BLaER1 treated with 17β-estradiol and CSF1 and Interleukin-3, amounts not matched to agents 10 nM and 100 nM (cell line): Measurements from ENCODE around the gene PTPRN2.
A peak's percentile ranks its signal among the peaks of the same experiment; 100 is the strongest.

ENCODE experiments used
- H3K27ac ChIP-seq, 11 experiments: shearing (Covaris generic); formaldehyde crosslinking; 2 replicates each; pipeline ENCODE4 v1.8.1; 2022
- H3K27me3 ChIP-seq, 11 experiments: shearing (Covaris generic); formaldehyde crosslinking; 2 replicates each; pipeline ENCODE4 v1.8.1; 2022
- H3K36me3 ChIP-seq, 11 experiments: shearing (Covaris generic); formaldehyde crosslinking; 2 replicates each; pipeline ENCODE4 v1.8.1; 2022
- H3K4me1 ChIP-seq, 10 experiments: shearing (Covaris generic); formaldehyde crosslinking; 2 replicates each; pipeline ENCODE4 v1.8.1; 2022
- H3K4me2 ChIP-seq, 11 experiments: shearing (Covaris generic); formaldehyde crosslinking; 2 replicates each; pipeline ENCODE4 v1.8.1; 2022
- H3K4me3 ChIP-seq, 10 experiments: shearing (Covaris generic); formaldehyde crosslinking; 2 replicates each; pipeline ENCODE4 v1.8.1; 2022
- H3K9ac ChIP-seq, 11 experiments: shearing (Covaris generic); formaldehyde crosslinking; 2 replicates each; pipeline ENCODE4 v1.8.1; 2022
- H3K9me3 ChIP-seq, 11 experiments: shearing (Covaris generic); formaldehyde crosslinking; replicated peaks in 1 of 11; 2 replicates each; pipeline ENCODE4 v1.8.1; 2022
- H4K20me1 ChIP-seq, 11 experiments: shearing (Covaris generic); formaldehyde crosslinking; 2 replicates each; pipeline ENCODE4 v1.8.1; 2022
- Cebpa-rat ChIP-seq, 11 experiments: shearing (Covaris generic); IDR thresholded peaks; 2 replicates each; pipeline ENCODE4 v1.8.1; 2022

Gene PTPRN2

GRCh38 chr7:157650801-157651200 is 936.8 kb downstream of the PTPRN2 start:
- TF ChIP-seq Cebpa-rat (IDR thresholded peaks at IDR 0.05), result no peak
- Histone ChIP-seq H3K9ac (no peak overlapping the region), H3K27ac (no peak overlapping the region), H3K9me3 (no peaks in the 10 kb centered on the region), H3K27me3 (peaks cover 0 to 4% (median 0%) of the 10 kb centered on the region in 11 experiments; a peak in 3 of 22 replicates), H3K4me1 (peaks cover 0 to 48% (median 35%) of the 10 kb centered on the region in 10 experiments; a peak in 17 of 20 replicates), H3K4me3 (no peak overlapping the region), H3K4me2 (no peak overlapping the region), H3K36me3 (no peaks in the 10 kb centered on the region), H4K20me1 (no peaks in the 10 kb centered on the region; a peak in 3 of 22 replicates)

GRCh38 chr7:157650131-157650631 is 937.4 kb downstream of the PTPRN2 start:
- H3K9me3 ChIP-seq, result no peaks in the 10 kb centered on the region
- no peak overlapping the region for H3K4me3 ChIP-seq
- H3K4me1 ChIP-seq, result peaks cover under 1 to 48% (median 36%) of the 10 kb centered on the region in 10 experiments; a peak in 18 of 20 replicates
- no peaks in the 10 kb centered on the region; a peak in 1 of 22 replicates for H3K27me3 ChIP-seq
- TF ChIP-seq Cebpa-rat (IDR thresholded peaks at IDR 0.05), result no peak
- H3K36me3 ChIP-seq, result no peaks in the 10 kb centered on the region
- no peak overlapping the region for H3K4me2 ChIP-seq
- no peak overlapping the region for H3K9ac ChIP-seq
- no peak overlapping the region for H3K27ac ChIP-seq
- no peaks in the 10 kb centered on the region; a peak in 3 of 22 replicates for H4K20me1 ChIP-seq

DNA sequence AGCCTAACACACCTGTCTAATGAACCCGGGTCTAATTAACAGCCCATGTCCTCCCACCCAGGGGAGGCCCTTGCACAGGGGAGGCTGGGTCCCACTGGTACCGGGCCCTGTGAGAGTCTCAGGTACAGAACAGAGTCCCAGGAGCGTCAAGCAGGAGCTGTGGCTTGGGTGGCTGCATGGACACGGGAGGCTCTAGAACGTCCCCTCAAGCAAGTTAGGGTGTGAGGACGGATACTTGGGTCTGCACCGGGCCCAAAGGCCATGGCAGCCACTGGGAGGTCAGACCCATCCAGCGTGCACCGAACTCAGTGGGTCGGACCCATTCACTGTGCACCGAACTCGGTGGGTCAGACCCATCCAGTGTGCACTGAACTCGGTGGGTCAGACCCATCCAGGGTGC is 941.1 kb downstream of the PTPRN2 start:
- no peak overlapping the region for H3K27ac ChIP-seq
- H4K20me1 ChIP-seq, result peaks cover 0 to 5% (median 0%) of the 10 kb centered on the region in 11 experiments; a peak in 3 of 22 replicates
- H3K4me3 ChIP-seq, result no peak overlapping the region
- H3K27me3 ChIP-seq, result no peaks in the 10 kb centered on the region; a peak in 1 of 22 replicates
- peaks cover 20 to 39% (median 34%) of the 10 kb centered on the region in 10 experiments for H3K4me1 ChIP-seq
- no peaks in the 10 kb centered on the region for H3K36me3 ChIP-seq
- no peak for TF ChIP-seq Cebpa-rat (IDR thresholded peaks at IDR 0.05)
- peak overlapping the region in 9 of 11 experiments; percentile 69 to 84 (median 79); a peak in 13 of 22 replicates for H3K4me2 ChIP-seq
- no peak overlapping the region for H3K9ac ChIP-seq
- H3K9me3 ChIP-seq, result peaks cover 0 to 7% (median 0%) of the 10 kb centered on the region in 11 experiments; a peak in 3 of 22 replicates

- H3K4me3 ChIP-seq, result no peak overlapping the region
- H3K27ac ChIP-seq, result no peak overlapping the region
- TF ChIP-seq Cebpa-rat (IDR thresholded peaks at IDR 0.05), result no peak
- H3K36me3 ChIP-seq, result no peaks in the 10 kb centered on the region
- no peak overlapping the region for H3K9ac ChIP-seq
- H3K27me3 ChIP-seq, result no peaks in the 10 kb centered on the region; a peak in 1 of 22 replicates
- peaks cover 20 to 38% (median 34%) of the 10 kb centered on the region in 10 experiments for H3K4me1 ChIP-seq
- peaks cover 0 to 5% (median 0%) of the 10 kb centered on the region in 11 experiments; a peak in 3 of 22 replicates for H4K20me1 ChIP-seq
- H3K4me2 ChIP-seq, result peak overlapping the region; percentile 69 to 84 (median 78); a peak in 20 of 22 replicates
- H3K9me3 ChIP-seq, result peaks cover 7 to 17% (median 9%) of the 10 kb centered on the region in 11 experiments
Measured at GRCh38 chr7:157645539-157645938, 942.1 kb downstream of the PTPRN2 start.

DNA sequence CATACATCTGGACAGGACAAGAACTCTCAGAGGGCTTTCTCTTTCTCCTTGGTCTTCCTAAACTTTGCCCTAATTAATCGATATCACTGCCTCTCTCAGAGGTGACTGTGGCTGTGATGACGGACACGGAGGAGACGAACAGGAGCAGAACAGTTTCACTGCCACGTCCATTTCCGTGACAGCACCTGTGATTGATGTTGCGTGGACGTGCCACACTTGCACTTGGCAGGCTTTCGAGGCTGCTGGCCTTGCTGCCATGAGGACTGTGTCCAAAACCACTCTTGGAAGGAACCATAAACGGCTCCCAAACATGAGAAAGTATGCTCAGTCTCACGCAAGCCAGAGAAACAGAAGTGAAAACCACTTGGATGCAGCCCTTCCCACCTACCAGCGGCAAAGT is 942.7 kb downstream of the PTPRN2 start:
- TF ChIP-seq Cebpa-rat (IDR thresholded peaks at IDR 0.05), result no peak
- H3K9me3 ChIP-seq, result peaks cover 13 to 23% (median 15%) of the 10 kb centered on the region in 11 experiments
- H3K36me3 ChIP-seq, result no peaks in the 10 kb centered on the region
- peaks cover 0 to 5% (median 0%) of the 10 kb centered on the region in 11 experiments; a peak in 2 of 22 replicates for H4K20me1 ChIP-seq
- no peak overlapping the region for H3K9ac ChIP-seq
- no peaks in the 10 kb centered on the region; a peak in 1 of 22 replicates for H3K27me3 ChIP-seq
- no peak overlapping the region for H3K4me3 ChIP-seq
- H3K27ac ChIP-seq, result peak overlapping the region in 2 of 11 experiments; percentile 25 to 48; a peak in 1 of 22 replicates
- peak overlapping the region; percentile 69 to 84 (median 78) for H3K4me2 ChIP-seq
- peaks cover 20 to 38% (median 34%) of the 10 kb centered on the region in 10 experiments for H3K4me1 ChIP-seq

- Histone ChIP-seq H3K27me3 (no peaks in the 10 kb centered on the region; a peak in 1 of 22 replicates), H3K9me3 (peaks cover 21 to 33% (median 25%) of the 10 kb centered on the region in 11 experiments), H3K9ac (peak overlapping the region in 3 of 11 experiments; percentile 19 to 43 (median 35); a peak in 4 of 22 replicates), H4K20me1 (peaks cover 0 to 5% (median 0%) of the 10 kb centered on the region in 11 experiments; a peak in 2 of 22 replicates), H3K36me3 (no peaks in the 10 kb centered on the region), H3K4me3 (no peak overlapping the region), H3K4me1 (peaks cover 20 to 38% (median 34%) of the 10 kb centered on the region in 10 experiments), H3K27ac (peak overlapping the region in 4 of 11 experiments; percentile 5 to 48 (median 20); a peak in 4 of 22 replicates), H3K4me2 (peak overlapping the region; percentile 69 to 84 (median 78))
- TF ChIP-seq Cebpa-rat (IDR thresholded peaks at IDR 0.05), result no peak
Measured at GRCh38 chr7:157643525-157643970, 944.1 kb downstream of the PTPRN2 start.

DNA sequence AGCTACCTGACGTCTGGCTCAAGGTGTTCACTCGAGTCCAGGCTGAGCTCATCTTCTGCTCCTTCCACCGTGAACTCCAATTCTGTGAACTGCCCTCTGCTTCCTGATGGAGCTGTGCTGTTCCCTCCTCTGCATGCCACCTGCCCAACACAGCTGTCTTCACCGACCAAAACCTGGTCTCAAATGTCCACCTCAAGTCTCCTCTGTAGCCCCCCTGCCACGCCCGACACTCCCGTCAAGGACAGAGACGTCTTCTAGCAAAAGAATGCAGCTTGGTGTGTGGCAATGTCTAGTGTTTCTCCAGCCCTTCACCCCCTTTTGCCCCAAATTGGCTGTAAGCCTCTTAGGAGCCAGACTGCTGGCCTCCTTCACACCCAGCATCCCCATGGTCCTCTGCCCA is 945.8 kb downstream of the PTPRN2 start:
- H3K4me3 ChIP-seq, result no peak overlapping the region
- H3K27me3 ChIP-seq, result no peaks in the 10 kb centered on the region; a peak in 1 of 22 replicates
- no peak for TF ChIP-seq Cebpa-rat (IDR thresholded peaks at IDR 0.05)
- peaks cover 0 to 5% (median 0%) of the 10 kb centered on the region in 11 experiments; a peak in 2 of 22 replicates for H4K20me1 ChIP-seq
- H3K4me1 ChIP-seq, result peaks cover 20 to 38% (median 34%) of the 10 kb centered on the region in 10 experiments
- H3K9me3 ChIP-seq, result peaks cover 21 to 33% (median 25%) of the 10 kb centered on the region in 11 experiments
- H3K4me2 ChIP-seq, result no peak overlapping the region
- H3K9ac ChIP-seq, result no peak overlapping the region
- H3K27ac ChIP-seq, result no peak overlapping the region
- no peaks in the 10 kb centered on the region for H3K36me3 ChIP-seq

DNA sequence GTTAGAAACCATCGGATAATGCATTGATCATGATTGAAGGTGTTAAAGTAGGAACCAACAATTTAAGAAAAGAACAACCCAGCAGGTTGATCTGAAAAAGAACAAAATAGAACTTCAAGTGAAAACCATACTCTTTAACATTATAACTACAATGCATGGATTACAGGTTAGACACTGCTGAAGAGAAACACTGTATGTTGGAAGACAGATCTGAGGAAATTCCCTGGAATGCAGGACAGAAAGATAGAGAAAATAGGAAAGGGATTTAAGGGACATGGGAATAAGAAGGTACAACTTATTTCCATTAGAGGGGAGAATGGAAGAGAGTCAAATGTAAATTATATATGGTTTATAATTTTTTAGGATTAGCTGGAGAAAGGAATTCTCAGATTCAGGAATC is 947.5 kb downstream of the PTPRN2 start:
- Histone ChIP-seq H3K4me3 (no peak overlapping the region), H3K36me3 (no peaks in the 10 kb centered on the region), H3K9ac (no peak overlapping the region), H3K27ac (no peak overlapping the region), H3K4me2 (no peak overlapping the region), H3K27me3 (no peaks in the 10 kb centered on the region; a peak in 1 of 22 replicates), H3K9me3 (peaks cover 21 to 33% (median 25%) of the 10 kb centered on the region in 11 experiments), H3K4me1 (peaks cover 19 to 23% (median 21%) of the 10 kb centered on the region in 10 experiments), H4K20me1 (peaks cover 0 to 5% (median 0%) of the 10 kb centered on the region in 11 experiments; a peak in 2 of 22 replicates)
- no peak for TF ChIP-seq Cebpa-rat (IDR thresholded peaks at IDR 0.05)

GRCh38 chr7:157638563-157638962 is 949.1 kb downstream of the PTPRN2 start:
- H3K4me2 ChIP-seq, result no peak overlapping the region
- H3K27me3 ChIP-seq, result no peaks in the 10 kb centered on the region; a peak in 1 of 22 replicates
- peaks cover 3 to 8% (median 5%) of the 10 kb centered on the region in 10 experiments for H3K4me1 ChIP-seq
- H3K4me3 ChIP-seq, result no peak overlapping the region
- no peak for TF ChIP-seq Cebpa-rat (IDR thresholded peaks at IDR 0.05)
- no peaks in the 10 kb centered on the region for H3K36me3 ChIP-seq
- peaks cover 21 to 33% (median 25%) of the 10 kb centered on the region in 11 experiments for H3K9me3 ChIP-seq
- no peak overlapping the region for H3K27ac ChIP-seq
- H3K9ac ChIP-seq, result no peak overlapping the region
- H4K20me1 ChIP-seq, result peaks cover 0 to 3% (median 0%) of the 10 kb centered on the region in 11 experiments; a peak in 2 of 22 replicates
